ENCODE results near the gene FFAR4.

DNA sequence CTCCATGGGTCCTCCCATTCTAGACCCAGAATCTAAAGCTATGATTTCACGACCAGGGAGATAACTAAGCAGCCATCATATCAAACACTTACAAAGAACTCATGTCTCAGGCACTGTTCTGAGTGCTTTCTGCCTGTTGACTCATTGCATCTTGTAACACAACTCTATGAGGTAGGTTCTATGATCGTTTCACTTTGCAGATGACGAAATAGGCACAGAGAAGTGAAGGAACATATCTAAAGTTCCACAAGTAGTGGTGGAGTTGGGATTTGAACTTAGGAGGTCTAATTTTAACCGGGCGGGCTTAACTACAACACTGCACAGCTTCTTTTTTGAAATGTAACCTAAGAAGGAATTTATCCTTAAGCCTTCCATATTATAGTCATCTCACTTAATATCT is 31.7 kb downstream of the FFAR4 start:
- TF ChIP-seq SUZ12 (IDR thresholded peaks at IDR 0.05; ENCODE audit: extremely low read depth, insufficient read depth, insufficient read length) (no peak), ZNF274 (IDR thresholded peaks at IDR 0.05; ENCODE audit: low read depth, low read length) (no peak), YY1 (IDR thresholded peaks at IDR 0.05; ENCODE audit: insufficient read depth, insufficient read length) (no peak)

Measured in NT2/D1 (cell line).